ENCODE results near the gene HES1. TPM values are rescaled to one million over a fixed set of nuclear protein-coding genes. Genes with fewer than 3 reads are reported as not detected.

Gene HES1
- polyA plus RNA-seq, 1 donor (not counting 4 experiments of a cell fraction or from before 2014, with no cell fraction given) = 138 TPM

DNA sequence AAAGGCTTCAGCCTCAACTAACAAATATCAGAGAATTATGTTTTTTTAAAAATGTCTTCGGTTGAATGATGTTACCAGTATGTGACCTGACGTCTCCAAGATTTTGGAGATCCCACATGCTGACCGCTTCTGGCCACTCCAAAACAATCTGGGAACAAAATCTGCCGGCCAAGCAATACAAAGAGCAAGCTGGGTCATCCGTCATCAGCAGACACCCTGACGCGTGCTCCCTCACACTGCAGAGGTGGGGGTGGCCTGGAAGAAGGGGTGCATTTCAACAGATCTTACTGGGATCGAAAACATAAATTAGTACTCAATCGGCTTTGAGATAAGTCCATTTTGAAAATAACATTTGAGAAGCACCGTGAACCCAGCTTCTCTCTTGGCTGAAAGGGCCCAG lies 33.6 kb downstream of the HES1 start:
- Histone ChIP-seq H3K4me2 (ENCODE audit: control insufficient read depth, extremely low read depth, insufficient read depth, low read depth, low read length) (no peak overlapping the region), H3K4me3 (ENCODE audit: control insufficient read depth in 2 of 3, extremely low read depth in 1 of 3, insufficient read depth in 2 of 3, low read depth in 1 of 3, low read length in 3 of 3) (no peak overlapping the region), H3K4me1 (ENCODE audit: control insufficient read depth, extremely low read depth, insufficient read depth, low read length) (no peaks in the 10 kb centered on the region), H4K20me1 (ENCODE audit: control insufficient read depth, extremely low read depth, insufficient read depth, low read length) (no peaks in the 10 kb centered on the region), H3K9me3 (ENCODE audit: control insufficient read depth, low read depth, low read length) (no peaks in the 10 kb centered on the region), H3K27me3 (ENCODE audit: control insufficient read depth, extremely low read depth, insufficient read depth, low read length) (peaks cover 8% of the 10 kb centered on the region), H2AFZ (ENCODE audit: control insufficient read depth, low read length) (no peak overlapping the region), H3K27ac (ENCODE audit: control insufficient read depth, insufficient read depth, low read length) (no peak overlapping the region), H3K9ac (ENCODE audit: control insufficient read depth, extremely low read depth, insufficient read depth, low read length) (no peak overlapping the region), H3K36me3 (ENCODE audit: control insufficient read depth in 2 of 2, extremely low read depth in 1 of 2, insufficient read depth in 2 of 2, low read length in 2 of 2) (no peaks in the 10 kb centered on the region), H3K9me1 (ENCODE audit: control insufficient read depth, extremely low read depth, insufficient read depth, low read length) (no peaks in the 10 kb centered on the region), H3K79me2 (ENCODE audit: control insufficient read depth, insufficient read depth, low read length) (no peaks in the 10 kb centered on the region)
- no peak for DNase-seq (ENCODE audit: low read depth, low spot score)
- dilution Hi-C loops (cut with MboI; ENCODE audit: extremely low pct_ligation_motif_present, low sequenced_read_pairs) = loop anchor here (25.0 kb wide), 1 partner anchor 143 kb away; no protein-coding TSS in a partner anchor
- TF ChIP-seq EZH2 (IDR thresholded peaks at IDR 0.05; ENCODE audit: low read length) = no peak
- TF ChIP-seq CTCF (optimal IDR thresholded peaks at IDR 0.05 in 1 of 3, IDR thresholded peaks at IDR 0.05 in 1 of 3, conservative IDR thresholded peaks at IDR 0.05 in 1 of 3; ENCODE audit: extremely low read depth in 1 of 3, insufficient read depth in 2 of 3, low read length in 3 of 3) = no peak
- FAIRE-seq = no peak

GRCh38 chr3:194170793-194171192 lies 34.8 kb downstream of the HES1 start:
- Histone ChIP-seq H3K79me2 (ENCODE audit: control insufficient read depth, insufficient read depth, low read length) (no peaks in the 10 kb centered on the region), H4K20me1 (ENCODE audit: control insufficient read depth, extremely low read depth, insufficient read depth, low read length) (no peaks in the 10 kb centered on the region), H3K9me1 (ENCODE audit: control insufficient read depth, extremely low read depth, insufficient read depth, low read length) (no peaks in the 10 kb centered on the region), H3K9me3 (ENCODE audit: control insufficient read depth, low read depth, low read length) (no peaks in the 10 kb centered on the region), H3K4me2 (ENCODE audit: control insufficient read depth, extremely low read depth, insufficient read depth, low read depth, low read length) (no peak overlapping the region), H3K4me3 (ENCODE audit: control insufficient read depth in 2 of 3, extremely low read depth in 1 of 3, insufficient read depth in 2 of 3, low read depth in 1 of 3, low read length in 3 of 3) (no peak overlapping the region), H3K27ac (ENCODE audit: control insufficient read depth, insufficient read depth, low read length) (no peak overlapping the region), H2AFZ (ENCODE audit: control insufficient read depth, low read length) (no peak overlapping the region), H3K9ac (ENCODE audit: control insufficient read depth, extremely low read depth, insufficient read depth, low read length) (no peak overlapping the region), H3K4me1 (ENCODE audit: control insufficient read depth, extremely low read depth, insufficient read depth, low read length) (no peaks in the 10 kb centered on the region), H3K36me3 (ENCODE audit: control insufficient read depth in 2 of 2, extremely low read depth in 1 of 2, insufficient read depth in 2 of 2, low read length in 2 of 2) (no peaks in the 10 kb centered on the region), H3K27me3 (ENCODE audit: control insufficient read depth, extremely low read depth, insufficient read depth, low read length) (peaks cover 8% of the 10 kb centered on the region)
- FAIRE-seq = no peak
- no peak for TF ChIP-seq CTCF (optimal IDR thresholded peaks at IDR 0.05 in 1 of 3, IDR thresholded peaks at IDR 0.05 in 1 of 3, conservative IDR thresholded peaks at IDR 0.05 in 1 of 3; ENCODE audit: extremely low read depth in 1 of 3, insufficient read depth in 2 of 3, low read length in 3 of 3)
- no peak for TF ChIP-seq EZH2 (IDR thresholded peaks at IDR 0.05; ENCODE audit: low read length)
- DNase-seq (ENCODE audit: low read depth, low spot score) = no peak
- dilution Hi-C loops (cut with MboI; ENCODE audit: extremely low pct_ligation_motif_present, low sequenced_read_pairs) = loop anchor here (25.0 kb wide), 1 partner anchor 142 kb away; no protein-coding TSS in a partner anchor

Measured in keratinocyte (primary cell).